Activated effector memory CD4-positive, alpha-beta T cell treated with anti-CD3 and anti-CD28 coated beads, Interleukin-2, amount 50 U/mL, for 16 hours (primary cell): Measurements from ENCODE around the gene XCL2.

ENCODE experiments used
- DNase-seq: peaks from one replicate; pipeline ENCODE4 v3.0.0-alpha.2; 2020

XCL2 gene

GRCh38 chr1:168512864-168513595, 30.8 kb downstream of the XCL2 start:
- peak; percentile 63 for DNase-seq

DNA sequence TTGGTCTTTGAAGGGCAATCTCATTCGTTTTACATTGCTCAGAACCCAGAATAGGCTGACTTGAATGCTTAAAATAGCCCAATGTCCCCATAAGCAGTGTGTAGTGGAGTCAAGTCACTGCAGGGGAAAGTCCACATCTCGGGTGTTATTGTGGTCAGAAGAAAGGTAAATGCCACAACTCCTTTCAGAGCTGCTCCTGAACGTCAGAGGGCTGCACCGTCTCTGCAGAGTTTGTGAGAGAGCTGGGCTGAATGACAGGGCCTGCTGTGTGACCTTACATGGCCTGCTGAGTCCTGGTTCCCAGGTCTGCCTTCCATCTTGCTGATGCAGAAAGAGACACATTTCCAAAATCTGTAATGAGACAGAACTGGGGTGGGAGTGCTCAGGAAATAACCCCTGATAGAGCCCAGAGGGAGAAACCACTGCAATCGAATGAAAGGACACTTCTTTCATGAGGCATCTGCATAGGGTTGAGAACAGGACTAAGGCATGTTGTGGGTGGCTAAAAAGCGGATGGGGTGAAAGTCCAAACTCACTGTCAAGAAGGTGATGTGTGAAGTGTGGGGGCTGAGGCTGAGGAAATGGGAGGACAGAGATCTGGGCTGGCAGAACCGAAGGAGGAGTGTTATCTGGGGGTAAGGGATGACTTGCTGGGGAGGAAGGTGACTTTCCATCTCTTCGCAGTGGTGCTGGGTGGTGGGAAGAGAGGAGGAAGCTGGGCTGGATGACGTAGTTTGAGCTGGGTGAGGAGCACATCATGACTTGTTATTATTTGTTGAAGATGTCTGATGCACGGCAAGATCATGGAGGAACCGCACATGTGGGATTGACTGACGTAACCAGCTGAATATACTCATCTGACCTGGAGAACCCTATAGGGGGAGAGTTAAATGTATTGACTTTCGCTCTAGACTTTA, 33.7 kb downstream of the XCL2 start:
- no peak for DNase-seq

GRCh38 chr1:168509210-168509609, 34.6 kb downstream of the XCL2 start:
- no peak for DNase-seq

DNA sequence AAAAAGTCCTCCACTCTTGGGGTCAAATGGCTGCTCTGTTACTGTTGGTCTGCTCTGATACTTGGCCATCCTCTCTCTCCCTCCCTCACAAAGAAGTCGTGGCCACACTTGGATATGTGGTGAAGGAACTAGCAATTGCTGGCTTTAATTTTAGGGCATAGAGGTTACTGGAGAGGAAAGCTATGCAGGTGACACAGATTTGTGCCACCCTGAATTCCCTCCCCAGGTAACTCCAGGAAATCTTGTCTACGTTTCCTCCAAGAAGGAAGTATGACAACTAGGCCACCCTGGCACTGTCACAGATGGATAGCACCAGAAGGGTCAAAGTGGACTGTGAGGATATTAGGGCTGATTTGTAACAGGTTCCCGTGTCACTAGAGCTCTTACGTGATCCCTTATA, 36.0 kb downstream of the XCL2 start:
- DNase-seq: no peak

- no peak for DNase-seq
Measured at GRCh38 chr1:168507231-168507630, 36.6 kb downstream of the XCL2 start.

- DNase-seq: no peak
Measured at GRCh38 chr1:168506204-168506819, 37.5 kb downstream of the XCL2 start.

DNA sequence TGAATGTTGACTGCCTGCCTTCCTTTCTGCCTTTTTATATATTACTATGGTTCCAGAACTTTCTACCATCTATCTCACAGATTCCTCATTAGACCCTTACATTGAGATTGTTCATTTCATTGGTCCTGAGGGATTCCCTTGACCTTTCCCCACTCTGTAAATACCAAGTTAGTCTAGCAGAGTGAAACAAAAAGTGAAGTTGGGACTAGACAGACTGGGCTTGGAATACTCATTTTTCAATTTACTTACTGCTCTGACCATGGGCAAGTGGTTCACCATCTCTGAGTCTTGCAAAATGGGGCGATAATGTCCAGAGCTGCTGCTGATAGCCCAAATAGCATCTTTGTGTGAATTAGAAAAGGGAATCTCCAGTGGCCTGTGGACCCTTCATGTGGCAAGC, 38.8 kb downstream of the XCL2 start:
- no peak for DNase-seq

- no peak for DNase-seq
Measured at GRCh38 chr1:168504064-168504837, 39.5 kb downstream of the XCL2 start.

DNA sequence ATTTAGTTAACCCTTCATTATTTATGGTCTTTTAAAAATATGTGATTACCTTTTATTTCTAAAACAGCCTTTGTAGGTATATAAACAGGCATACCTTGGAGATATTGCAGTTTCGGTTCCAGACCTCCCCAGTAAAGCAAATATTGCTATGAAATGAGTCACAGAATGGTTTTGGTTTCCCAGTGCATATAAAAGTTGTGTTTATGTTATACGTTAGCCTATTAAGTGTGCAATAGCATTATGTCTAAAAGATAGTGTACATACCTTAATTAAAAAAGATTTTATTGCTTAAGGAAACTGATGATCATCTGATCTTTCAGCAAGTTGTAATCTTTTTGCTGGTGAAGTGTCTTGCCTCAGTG, 44.1 kb downstream of the XCL2 start:
- DNase-seq: no peak

- DNase-seq: no peak
Measured at GRCh38 chr1:168498956-168499687, 44.7 kb downstream of the XCL2 start.

DNA sequence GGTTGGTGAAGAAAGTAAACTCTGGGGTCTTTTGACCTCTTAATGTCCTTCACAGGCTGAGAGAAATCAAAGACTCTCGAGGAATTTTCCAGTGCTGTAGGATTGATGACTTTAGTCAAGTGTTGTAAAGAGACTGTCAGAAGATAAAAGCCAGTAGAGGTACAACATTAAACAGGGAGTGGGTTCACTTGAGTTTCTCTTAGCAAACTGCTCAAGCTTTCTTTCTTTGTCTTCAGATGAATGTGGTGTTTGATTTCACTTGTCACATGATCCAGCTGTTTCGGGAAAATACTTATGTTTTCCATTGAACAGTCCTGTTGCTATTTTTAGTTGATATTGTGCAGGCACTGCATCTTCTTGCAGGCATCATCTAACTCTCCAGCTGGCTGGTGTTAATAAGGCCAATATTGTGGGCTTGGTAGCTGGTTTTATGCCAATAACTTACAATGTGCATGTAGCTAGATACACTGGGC, 45.6 kb downstream of the XCL2 start:
- DNase-seq: no peak

- DNase-seq: no peak
Measured at GRCh38 chr1:168497376-168497950, 46.3 kb downstream of the XCL2 start.

DNA sequence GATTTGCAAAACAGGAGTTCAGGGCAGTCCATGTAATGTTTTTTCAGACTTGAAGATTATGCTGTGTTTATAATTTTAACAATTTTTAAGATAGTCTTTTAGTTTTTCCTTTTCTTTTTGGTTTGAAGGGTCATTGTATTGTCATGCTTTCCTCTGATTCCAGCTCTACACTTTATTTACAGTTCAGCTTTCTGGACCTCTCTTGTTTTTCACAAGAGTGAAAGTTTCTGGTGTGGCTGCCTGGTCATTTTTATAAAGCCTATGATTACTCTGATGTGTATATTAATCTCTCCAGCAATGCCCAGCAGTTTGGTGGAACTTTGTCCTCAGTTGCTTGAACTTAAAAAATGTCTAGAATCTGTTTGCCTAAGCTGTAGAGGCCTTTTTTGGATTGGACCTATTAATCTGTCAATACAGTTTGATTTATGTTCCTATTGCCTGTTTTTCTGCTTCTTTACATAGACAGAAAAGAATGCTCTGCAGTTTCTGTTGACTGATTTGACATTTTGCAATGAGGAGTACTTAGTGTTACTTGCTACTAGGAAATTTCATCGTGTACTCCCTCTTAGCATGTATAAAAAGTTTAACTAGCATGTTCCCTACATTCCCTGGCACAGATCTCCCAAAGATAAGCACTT, 52.2 kb downstream of the XCL2 start:
- no peak for DNase-seq
